Erythroblast (primary cell): ENCODE data around the gene SERPINA4.

ENCODE experiments used
- GATA1 ChIP-seq: IDR thresholded peaks from 2 replicates; pipeline ENCODE4 v1.6.1; 2011; ENCODE audit warnings: low read depth, mild to moderate bottlenecking, control low read depth, low read length, moderate library complexity
- POLR2A ChIP-seq: IDR thresholded peaks from 2 replicates; pipeline ENCODE4 v1.6.1; 2011; ENCODE audit warnings: mild to moderate bottlenecking, low read length

- TF ChIP-seq POLR2A (no peak), GATA1 (no peak)
Measured at GRCh38 chr14:94619297-94619696, 58.1 kb downstream of the SERPINA4 start.
